PFSK-1 (cell line): ENCODE data around the gene CYYR1. TPM values are rescaled to one million over a fixed set of nuclear protein-coding genes. Genes with fewer than 3 reads are reported as not detected.

Source experiments
- FOXP2 ChIP-seq: optimal IDR thresholded peaks from 2 replicates; pipeline ENCODE3; 2011; ENCODE audit warnings: borderline replicate concordance, control low read depth, inconsistent platforms; ENCODE audit not compliant: insufficient read depth; ENCODE audit errors: extremely low read length, extremely low read depth
- POLR2AphosphoS5 ChIP-seq: IDR thresholded peaks from 2 replicates; pipeline ENCODE4 v1.6.1; 2012; ENCODE audit warnings: low read depth, mild to moderate bottlenecking, control low read depth, low read length, moderate library complexity
- REST ChIP-seq, 2 experiments: IDR thresholded peaks; 2 replicates each; pipeline versions ENCODE4 v1.6.1 to v1.8.0; 2011 to 2012; ENCODE audit warnings: low read depth in 2 of 2, low read length in 2 of 2, control low read depth in 1 of 2, inconsistent platforms in 1 of 2, mild to moderate bottlenecking in 1 of 2, moderate library complexity in 1 of 2; ENCODE audit not compliant: insufficient read depth in 1 of 2
- SIN3A ChIP-seq: IDR thresholded peaks from 2 replicates; pipeline ENCODE4 v1.6.1; 2012; ENCODE audit warnings: mild to moderate bottlenecking, low read length, moderate library complexity, borderline replicate concordance; ENCODE audit not compliant: insufficient read depth
- TAF1 ChIP-seq: IDR thresholded peaks from 2 replicates; pipeline ENCODE4 v1.6.1; 2012; ENCODE audit warnings: low read length, control low read depth, borderline replicate concordance; ENCODE audit not compliant: insufficient read depth
- polyA plus RNA-seq: library from polyadenylated mRNA; unstranded; fragments of >200 nt; gene quantifications from one replicate; pipeline ENCODE4 v1.2.1, GENCODE V29; 2012; ENCODE audit warnings: low read depth, missing spikeins; ENCODE audit not compliant: insufficient read length

CYYR1 gene
- polyA plus RNA-seq = not detected

GRCh38 chr21:26572702-26573381 is at the start of gene CYYR1:
Gene CYYR1 (minus strand): TSS chr21:26573286. CDS start chr21:26572940, 346 bp downstream.
- TF ChIP-seq TAF1 (no peak), REST (IDR thresholded peaks at IDR 0.05; ENCODE audit: insufficient read depth in 1 of 2, low read depth in 2 of 2, low read length in 2 of 2) (no peak), SIN3A (no peak), FOXP2 (no peak), POLR2AphosphoS5 (no peak)

GRCh38 chr21:26617176-26617575 is 44.1 kb upstream of the CYYR1 start:
- TF ChIP-seq REST (IDR thresholded peaks at IDR 0.05; ENCODE audit: insufficient read depth in 1 of 2, low read depth in 2 of 2, low read length in 2 of 2) = no peak
- no peak for TF ChIP-seq TAF1
- TF ChIP-seq FOXP2 = no peak
- TF ChIP-seq SIN3A = no peak
- no peak for TF ChIP-seq POLR2AphosphoS5

GRCh38 chr21:26614251-26614650 is 41.2 kb upstream of the CYYR1 start:
- TF ChIP-seq POLR2AphosphoS5 = no peak
- no peak for TF ChIP-seq SIN3A
- no peak for TF ChIP-seq TAF1
- TF ChIP-seq REST (IDR thresholded peaks at IDR 0.05; ENCODE audit: insufficient read depth in 1 of 2, low read depth in 2 of 2, low read length in 2 of 2) = no peak
- TF ChIP-seq FOXP2 = no peak

- TF ChIP-seq TAF1 (no peak), POLR2AphosphoS5 (no peak), FOXP2 (no peak), SIN3A (no peak), REST (IDR thresholded peaks at IDR 0.05; ENCODE audit: insufficient read depth in 1 of 2, low read depth in 2 of 2, low read length in 2 of 2) (no peak)
Observed at GRCh38 chr21:26599261-26599660, 26.2 kb upstream of the CYYR1 start.

- TF ChIP-seq FOXP2 (no peak), REST (IDR thresholded peaks at IDR 0.05; ENCODE audit: insufficient read depth in 1 of 2, low read depth in 2 of 2, low read length in 2 of 2) (no peak), POLR2AphosphoS5 (no peak), SIN3A (no peak), TAF1 (no peak)
Observed at GRCh38 chr21:26597981-26598380, 24.9 kb upstream of the CYYR1 start.
